ENCODE results near the gene APOBEC3B.
"Not testable (repeated sequence)": the region's sequence is repeated elsewhere in the genome, so short reads cannot be mapped to it uniquely, and the experiment has no call there.

Gene APOBEC3B

DNA sequence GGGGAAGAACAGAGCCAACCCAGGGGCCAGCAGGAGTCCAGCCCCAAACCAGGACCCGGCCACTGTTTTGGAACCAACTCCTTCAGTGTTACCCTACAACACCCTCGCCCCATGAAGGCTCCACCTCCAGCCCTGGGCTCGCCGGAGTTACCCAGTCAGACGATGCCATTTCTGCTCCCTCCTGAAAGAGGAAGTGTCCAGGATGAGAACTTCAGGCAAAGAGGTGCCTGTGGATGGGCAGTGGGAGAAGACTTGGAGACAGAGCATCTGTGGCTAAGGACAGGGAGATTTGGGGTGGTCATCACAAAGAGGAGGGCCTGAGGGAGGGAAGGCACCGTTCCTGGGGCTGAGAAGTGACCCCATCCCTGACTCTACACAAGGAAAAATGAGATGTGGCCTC is 14.0 kb downstream of the APOBEC3B start:
- no peak for TF ChIP-seq ZFX (IDR thresholded peaks at IDR 0.05; ENCODE audit: borderline replicate concordance)
- TF ChIP-seq, protein P1, sequence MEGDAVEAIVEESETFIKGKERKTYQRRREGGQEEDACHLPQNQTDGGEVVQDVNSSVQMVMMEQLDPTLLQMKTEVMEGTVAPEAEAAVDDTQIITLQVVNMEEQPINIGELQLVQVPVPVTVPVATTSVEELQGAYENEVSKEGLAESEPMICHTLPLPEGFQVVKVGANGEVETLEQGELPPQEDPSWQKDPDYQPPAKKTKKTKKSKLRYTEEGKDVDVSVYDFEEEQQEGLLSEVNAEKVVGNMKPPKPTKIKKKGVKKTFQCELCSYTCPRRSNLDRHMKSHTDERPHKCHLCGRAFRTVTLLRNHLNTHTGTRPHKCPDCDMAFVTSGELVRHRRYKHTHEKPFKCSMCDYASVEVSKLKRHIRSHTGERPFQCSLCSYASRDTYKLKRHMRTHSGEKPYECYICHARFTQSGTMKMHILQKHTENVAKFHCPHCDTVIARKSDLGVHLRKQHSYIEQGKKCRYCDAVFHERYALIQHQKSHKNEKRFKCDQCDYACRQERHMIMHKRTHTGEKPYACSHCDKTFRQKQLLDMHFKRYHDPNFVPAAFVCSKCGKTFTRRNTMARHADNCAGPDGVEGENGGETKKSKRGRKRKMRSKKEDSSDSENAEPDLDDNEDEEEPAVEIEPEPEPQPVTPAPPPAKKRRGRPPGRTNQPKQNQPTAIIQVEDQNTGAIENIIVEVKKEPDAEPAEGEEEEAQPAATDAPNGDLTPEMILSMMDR (IDR thresholded peaks at IDR 0.05): no peak

DNA sequence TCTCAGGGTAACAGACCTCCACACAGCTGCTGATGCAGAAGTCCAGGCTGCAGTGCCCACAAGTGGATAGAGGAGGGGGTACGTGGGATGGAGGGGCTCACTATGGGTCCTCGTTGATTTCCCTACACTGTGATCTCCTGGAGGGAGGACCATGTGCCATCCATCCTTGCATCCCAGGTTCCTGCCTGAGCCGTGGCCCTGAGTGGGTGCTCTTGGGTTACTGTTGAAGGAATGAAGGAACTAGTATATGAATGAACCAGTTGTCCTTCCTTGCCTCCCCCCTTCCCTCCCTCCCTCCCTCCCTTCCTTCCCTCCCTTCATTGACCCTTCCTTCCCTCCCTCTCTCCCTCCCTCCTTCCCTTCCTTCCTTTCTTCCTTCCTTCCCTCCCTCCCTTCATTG is 15.4 kb downstream of the APOBEC3B start:
- TF ChIP-seq, protein P1 (IDR thresholded peaks at IDR 0.05): no peak
- H3K27ac ChIP-seq: no peak overlapping the region

More for the DNA sequence above, 14.0 kb downstream of the APOBEC3B start:
- H3K27ac ChIP-seq: no peak overlapping the region

DNA sequence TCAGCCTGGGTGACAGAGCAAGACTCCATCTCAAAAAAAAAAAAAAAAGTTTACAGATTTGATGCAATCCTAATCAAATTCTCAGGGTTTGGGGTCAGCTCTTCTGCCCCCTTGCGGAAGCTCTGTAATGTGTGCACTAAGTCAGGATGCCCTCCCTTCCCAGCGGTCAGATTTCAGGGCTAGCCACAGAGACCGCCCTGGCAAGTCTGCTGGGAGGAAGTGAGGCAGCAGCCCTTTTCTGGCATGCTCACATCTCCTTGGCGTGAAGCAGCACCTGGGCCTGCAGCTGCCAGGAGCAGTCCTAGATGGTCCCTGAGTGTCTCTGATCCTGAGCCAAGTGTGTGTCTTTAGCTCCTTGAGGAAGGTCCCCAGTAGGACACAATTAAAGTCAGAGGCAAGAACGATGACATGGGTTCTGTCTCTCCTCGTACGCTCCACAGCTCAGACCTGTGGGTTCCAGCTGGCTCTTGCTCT is 21.1 kb downstream of the APOBEC3B start:
- TF ChIP-seq, protein P1 (IDR thresholded peaks at IDR 0.05): peak; percentile 85
- no peak for TF ChIP-seq ZFX (IDR thresholded peaks at IDR 0.05; ENCODE audit: borderline replicate concordance)
- no peak overlapping the region for H3K27ac ChIP-seq

DNA sequence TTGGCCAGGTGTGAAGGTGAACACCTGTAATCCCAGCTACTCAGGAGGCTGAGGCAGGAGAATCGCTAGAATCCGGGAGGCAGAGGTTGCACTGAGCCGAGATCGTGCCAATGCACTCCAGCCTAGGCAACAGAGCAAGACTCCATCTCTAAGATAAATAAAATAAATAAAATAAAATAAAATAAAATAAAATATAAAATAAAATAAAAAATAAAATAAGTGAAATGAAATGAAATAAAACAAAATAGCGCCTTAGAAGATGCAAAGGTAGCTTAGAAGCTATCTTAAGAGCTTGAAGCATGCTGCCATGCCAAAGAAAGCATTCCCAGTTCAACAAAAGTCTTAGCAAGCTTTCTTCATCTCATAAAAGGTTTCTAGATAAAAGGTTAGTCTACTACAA is 25.0 kb downstream of the APOBEC3B start:
- no peak overlapping the region for H3K27ac ChIP-seq
- TF ChIP-seq, protein P1 (IDR thresholded peaks at IDR 0.05): no peak
- no peak for TF ChIP-seq ZFX (IDR thresholded peaks at IDR 0.05; ENCODE audit: borderline replicate concordance)

DNA sequence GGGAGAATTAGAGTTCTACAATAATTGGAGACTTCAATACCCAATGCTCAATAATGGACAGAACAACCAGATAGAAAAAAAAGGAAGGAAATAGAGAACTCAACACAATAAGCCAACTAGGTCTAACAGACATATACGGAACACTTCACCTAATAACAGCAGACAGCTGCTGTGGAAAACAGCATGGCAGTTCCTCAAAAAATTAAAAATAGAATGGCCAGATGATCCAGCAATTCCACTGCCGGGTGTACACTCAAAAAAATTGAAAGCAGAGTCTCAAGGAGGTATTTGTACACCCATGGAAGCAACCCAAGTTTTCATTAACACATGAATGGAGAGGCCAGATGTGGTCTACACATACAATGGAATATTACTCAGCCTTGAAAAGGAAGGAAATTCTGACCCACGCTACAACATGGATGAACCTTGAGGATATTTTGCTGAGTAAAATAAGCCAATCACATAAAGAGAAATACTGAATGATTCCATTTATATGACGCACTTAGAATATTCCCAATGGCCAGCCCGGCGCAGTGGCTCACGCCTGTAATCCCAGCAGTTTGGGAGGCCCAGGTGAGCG is 26.2 kb downstream of the APOBEC3B start:
- not testable (repeated sequence) for H3K27ac ChIP-seq

DNA sequence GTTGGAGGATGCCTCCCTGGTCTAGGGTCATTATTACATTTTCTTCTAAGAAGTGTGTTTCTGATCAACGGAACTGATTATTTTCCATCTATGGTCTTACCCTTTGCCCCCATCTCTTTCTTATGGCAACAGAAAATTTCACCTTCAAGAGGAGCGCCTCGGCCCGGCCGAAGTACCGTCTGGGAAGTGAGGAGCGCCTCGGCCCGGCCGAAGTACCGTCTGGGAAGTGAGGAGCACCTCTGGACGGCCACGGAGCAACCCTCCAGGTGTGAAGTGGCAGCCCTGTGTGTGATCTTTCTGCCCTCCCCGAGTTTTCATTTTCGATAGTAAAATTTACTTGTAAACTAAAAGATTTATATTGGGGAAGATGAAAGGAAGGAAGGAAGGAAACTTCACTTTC is 28.8 kb downstream of the APOBEC3B start:
- TF ChIP-seq ZFX (IDR thresholded peaks at IDR 0.05; ENCODE audit: borderline replicate concordance): no peak
- TF ChIP-seq, protein P1 (IDR thresholded peaks at IDR 0.05): no peak

DNA sequence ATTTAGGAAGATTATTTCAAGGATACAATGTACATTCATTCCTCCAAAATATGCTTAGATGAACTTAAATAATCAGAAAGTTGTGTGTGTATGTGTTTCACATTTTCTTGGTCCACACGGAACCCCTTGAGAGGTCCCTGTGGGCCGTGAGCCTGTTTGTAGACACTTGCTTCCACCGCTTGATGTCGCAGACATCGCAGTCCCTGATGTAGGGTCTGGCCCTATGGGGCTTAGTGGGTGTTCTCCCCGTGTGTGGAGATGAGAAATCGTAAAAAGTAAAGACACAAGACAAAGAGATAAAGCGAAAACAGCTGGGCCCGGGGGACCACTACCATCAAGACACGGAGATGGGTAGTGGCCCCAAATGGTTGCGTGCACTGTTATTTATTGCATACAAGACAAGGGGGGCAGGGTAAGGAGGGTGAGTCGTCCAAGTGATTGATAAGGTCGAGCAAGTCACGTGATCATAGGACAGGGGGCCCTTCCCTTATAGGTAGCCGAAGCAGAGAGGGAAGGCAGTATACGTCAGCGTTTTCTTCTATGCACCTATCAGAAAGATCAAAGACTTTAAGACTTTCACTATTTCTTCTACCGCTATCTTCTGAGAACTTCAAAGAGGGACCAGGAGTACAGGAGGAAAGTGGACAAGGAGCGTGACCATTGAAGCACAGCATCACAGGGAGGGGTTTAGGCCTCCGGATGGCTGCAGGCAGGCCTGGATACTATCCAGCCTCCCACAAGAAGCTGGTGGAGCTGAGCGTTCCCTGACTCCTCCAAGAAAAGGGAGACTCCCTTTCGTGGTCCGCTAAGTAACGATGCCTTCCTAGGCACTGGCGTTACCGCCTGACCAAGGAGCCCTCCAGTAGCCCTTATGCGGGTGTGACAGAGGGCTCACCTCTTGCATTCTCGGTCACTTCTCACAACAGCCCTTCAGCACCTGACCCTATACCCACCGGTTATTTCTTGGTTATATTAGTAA is 30.7 kb downstream of the APOBEC3B start:
- TF ChIP-seq, protein P1 (IDR thresholded peaks at IDR 0.05): no peak
- no peak for TF ChIP-seq ZFX (IDR thresholded peaks at IDR 0.05; ENCODE audit: borderline replicate concordance)
- no peak overlapping the region for H3K27ac ChIP-seq

More for the DNA sequence above, 28.8 kb downstream of the APOBEC3B start:
- no peak overlapping the region for H3K27ac ChIP-seq

DNA sequence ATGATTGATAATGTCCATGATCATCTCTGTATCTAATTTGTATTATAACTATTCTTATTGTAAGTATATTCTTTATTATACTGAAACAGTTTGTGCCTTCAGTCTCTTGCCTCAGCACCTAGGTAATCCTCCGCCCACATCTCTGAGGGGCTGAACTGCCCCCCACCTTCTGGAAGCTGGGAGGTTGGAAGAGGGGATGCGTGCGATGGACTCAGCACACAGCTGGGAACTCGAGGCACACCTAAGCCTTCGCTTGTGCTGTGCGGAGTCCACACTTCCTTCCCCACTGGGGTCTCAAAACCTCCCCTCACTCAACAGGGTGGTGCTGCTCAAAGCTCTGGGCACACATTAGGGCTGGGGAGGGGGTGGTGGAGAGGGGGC is 31.4 kb downstream of the APOBEC3B start:
- H3K27ac ChIP-seq: not testable (repeated sequence)
